Right atrium auricular region (tissue), 2 donors: ENCODE data around the gene TNPO3. TPM values are rescaled to one million over a fixed set of nuclear protein-coding genes. Genes with fewer than 3 reads are reported as not detected.

ENCODE experiments used
- DNase-seq: peaks from one replicate; pipeline ENCODE4 v3.0.0-alpha.2; 2019; ENCODE audit warnings: low spot score
- H3K27ac ChIP-seq, 2 donors: fragments of 200-600 bp; sonication (generic); 1 replicate in 1 of 2; 2 replicates in 1 of 2; pipeline ENCODE4 v1.5.1; 2016 to 2019
- H3K27me3 ChIP-seq, 2 donors: fragments of 200-600 bp; sonication (generic); one replicate each; pipeline versions ENCODE4 v1.5.1 to v1.6.0; 2017 to 2019
- H3K36me3 ChIP-seq: fragments of 200-600 bp; sonication (generic); one replicate; pipeline ENCODE4 v1.5.1; 2016
- H3K4me1 ChIP-seq, 2 donors: fragments of 200-600 bp; sonication (generic); one replicate each; pipeline versions ENCODE4 v1.5.1 to v1.6.0; 2017 to 2019
- H3K4me3 ChIP-seq, 2 donors: fragments of 200-600 bp; sonication (generic); 1 replicate in 1 of 2; 2 replicates in 1 of 2; pipeline ENCODE4 v1.5.1; 2017 to 2019; ENCODE audit warnings: mild to moderate bottlenecking in 1 of 2, moderate library complexity in 1 of 2
- H3K9me3 ChIP-seq, 2 donors: fragments of 200-600 bp; sonication (generic); one replicate each; pipeline ENCODE4 v1.5.1; 2019
- CTCF ChIP-seq, 2 donors: fragments of 200-600 bp; sonication (generic); IDR thresholded peaks; one replicate each; pipeline ENCODE4 v1.5.1; 2019; ENCODE audit warnings: antibody characterized with exemption in 2 of 2
- total RNA-seq, 2 donors: library from RNA; depleted of rRNA; stranded (reverse); fragments of >200 nt; gene quantifications; one replicate each; pipeline ENCODE4 v1.1.0, GENCODE V29; 2016

The TNPO3 gene
- total RNA-seq, 2 donors from 2014 or later: 23.5 to 23.6 TPM

- no peak overlapping the region for H3K27ac ChIP-seq
- no peak for DNase-seq
- no peaks in the 10 kb centered on the region for H3K9me3 ChIP-seq
- H3K27me3 ChIP-seq: no peaks in the 10 kb centered on the region
- H3K36me3 ChIP-seq: peaks cover 29% of the 10 kb centered on the region
- H3K4me3 ChIP-seq: no peak overlapping the region
- H3K4me1 ChIP-seq: no peaks in the 10 kb centered on the region
- TF ChIP-seq CTCF (IDR thresholded peaks at IDR 0.05): no peak
Observed at GRCh38 chr7:129017264-129017663, 37.6 kb downstream of the TNPO3 start.

GRCh38 chr7:129014501-129015101, 40.3 kb downstream of the TNPO3 start:
- Histone ChIP-seq H3K9me3 (no peaks in the 10 kb centered on the region), H3K4me3 (no peak overlapping the region), H3K36me3 (peaks cover 42% of the 10 kb centered on the region), H3K27me3 (no peaks in the 10 kb centered on the region), H3K4me1 (no peaks in the 10 kb centered on the region), H3K27ac (no peak overlapping the region)
- DNase-seq: no peak
- no peak for TF ChIP-seq CTCF (IDR thresholded peaks at IDR 0.05)

- no peak for DNase-seq
- H3K27ac ChIP-seq: no peak overlapping the region
- no peaks in the 10 kb centered on the region for H3K9me3 ChIP-seq
- no peaks in the 10 kb centered on the region for H3K27me3 ChIP-seq
- TF ChIP-seq CTCF (IDR thresholded peaks at IDR 0.05): no peak
- H3K4me3 ChIP-seq: no peak overlapping the region
- H3K4me1 ChIP-seq: no peaks in the 10 kb centered on the region
- peaks cover 42% of the 10 kb centered on the region for H3K36me3 ChIP-seq
Observed at GRCh38 chr7:129013048-129013724, 41.7 kb downstream of the TNPO3 start.

GRCh38 chr7:129012641-129013040, 42.3 kb downstream of the TNPO3 start:
- TF ChIP-seq CTCF (IDR thresholded peaks at IDR 0.05): no peak
- no peaks in the 10 kb centered on the region for H3K4me1 ChIP-seq

GRCh38 chr7:129010075-129010474, 44.8 kb downstream of the TNPO3 start:
- Histone ChIP-seq H3K36me3 (peaks cover 47% of the 10 kb centered on the region), H3K4me3 (no peak overlapping the region), H3K4me1 (no peaks in the 10 kb centered on the region), H3K27me3 (no peaks in the 10 kb centered on the region), H3K9me3 (no peaks in the 10 kb centered on the region), H3K27ac (no peak overlapping the region)
- TF ChIP-seq CTCF (IDR thresholded peaks at IDR 0.05): no peak
- DNase-seq: no peak

More at GRCh38 chr7:129012641-129013040, 42.3 kb downstream of the TNPO3 start:
- DNase-seq: no peak
- H3K4me3 ChIP-seq: no peak overlapping the region
- no peaks in the 10 kb centered on the region for H3K27me3 ChIP-seq
- H3K36me3 ChIP-seq: peaks cover 42% of the 10 kb centered on the region
- H3K27ac ChIP-seq: no peak overlapping the region
- no peaks in the 10 kb centered on the region for H3K9me3 ChIP-seq
